Posterior cingulate gyrus (tissue), 11 donors: ENCODE results near the gene AQP6.

Source experiments
- DNase-seq, 10 donors: peaks; one replicate each; pipeline versions ENCODE4 v3.0.0 to v3.0.0-alpha.2; 2020 to 2021; ENCODE audit warnings: mixed read lengths in 3 of 10
- intact Hi-C: fragments of 100-400 bp; cut with DNase I; formaldehyde crosslinking; loops from one replicate; pipeline ENCODE4 v1.15.1; 2023

AQP6 gene

GRCh38 chr12:49967042-49967776 lies 5.5 kb upstream of the AQP6 start:
- intact Hi-C loops, result loop anchor here (1.0 to 5.0 kb wide), 4 partner anchors 89 to 208 kb away; no protein-coding TSS in a partner anchor
- peak; percentile 84 to 99 (median 96) for DNase-seq

DNA sequence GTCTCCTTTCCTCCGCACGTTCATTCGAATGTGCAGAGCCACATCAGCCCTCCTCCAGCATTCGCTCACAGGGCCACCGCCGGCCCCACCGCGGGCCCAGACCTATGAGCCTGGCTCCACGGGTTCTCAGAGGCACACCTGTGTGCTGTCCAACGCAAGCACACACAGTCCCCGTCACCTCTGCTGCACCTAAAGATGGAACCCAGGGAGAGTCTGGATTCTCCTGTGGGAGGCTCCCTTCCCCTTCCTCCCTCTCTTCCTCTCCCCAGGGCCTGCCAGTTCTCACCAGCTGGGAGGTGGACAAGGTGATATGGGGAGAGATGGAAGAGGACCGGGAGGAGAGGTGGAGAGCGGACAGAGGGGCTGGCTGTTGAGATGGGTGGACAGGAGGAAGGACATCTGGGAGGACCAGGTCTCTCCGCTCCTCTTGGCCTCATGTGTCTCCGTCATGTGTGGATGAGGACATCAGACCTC lies 4.9 kb upstream of the AQP6 start:
- no peak for DNase-seq
- intact Hi-C loops, result loop anchor here (1.0 to 5.0 kb wide), 4 partner anchors 88 to 207 kb away; no protein-coding TSS in a partner anchor

- intact Hi-C loops, result loop anchor here (5.0 kb wide), 1 partner anchor 101 kb away; no protein-coding TSS in a partner anchor
- peak in 1 of 10 donors; percentile 62 for DNase-seq
These were observed 4.3 kb upstream of the AQP6 start for GRCh38 chr12:49968471-49968870.

- intact Hi-C loops, result loop anchor here (5.0 kb wide), 1 partner anchor 102 kb away; no protein-coding TSS in a partner anchor
- DNase-seq, result peak in 7 of 10 donors; percentile 24 to 92 (median 52)
These were observed 3.7 kb upstream of the AQP6 start for GRCh38 chr12:49969027-49969426.

DNA sequence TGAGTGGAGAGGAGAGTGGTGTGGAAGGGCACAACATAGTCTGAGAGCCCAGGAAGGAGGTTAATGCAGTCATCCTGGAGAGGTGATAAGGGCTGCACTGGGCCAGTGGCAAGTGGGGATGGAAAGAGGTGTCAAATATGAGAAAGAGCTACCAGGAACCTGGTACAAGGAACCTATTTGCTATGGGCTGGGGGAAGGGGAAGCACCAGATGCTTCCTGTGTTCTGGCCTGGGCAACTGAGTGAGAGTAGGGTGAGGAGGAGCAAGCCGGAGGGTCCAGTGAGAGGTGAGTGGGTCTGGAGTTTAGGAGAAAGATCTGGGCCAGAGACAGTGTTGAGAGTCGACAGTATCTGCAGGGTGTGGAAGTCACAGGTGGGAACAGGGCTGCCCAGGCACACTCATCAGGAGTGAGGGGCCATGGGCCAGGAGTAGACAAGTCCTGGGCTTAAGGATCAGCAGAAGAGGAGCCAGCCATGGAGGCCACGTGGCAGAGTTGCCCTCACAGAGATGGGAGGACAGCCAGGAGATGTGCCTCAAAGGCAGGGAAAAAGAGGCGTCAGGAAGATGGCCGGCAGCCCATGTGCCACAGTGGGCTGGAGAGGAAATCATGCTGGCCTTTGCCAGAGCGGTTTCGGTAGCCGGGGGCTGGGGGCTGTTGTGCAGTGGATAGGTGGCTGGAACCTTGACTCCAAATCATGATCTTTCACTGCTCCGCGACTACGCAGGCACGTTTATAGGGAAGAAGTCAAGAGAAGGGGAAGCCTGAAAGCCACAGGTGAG lies 2.9 kb upstream of the AQP6 start:
- intact Hi-C loops, result loop anchor here (5.0 kb wide), 2 partner anchors 47 to 103 kb away; no protein-coding TSS in a partner anchor
- peak in 1 of 10 donors; percentile 82 for DNase-seq

DNA sequence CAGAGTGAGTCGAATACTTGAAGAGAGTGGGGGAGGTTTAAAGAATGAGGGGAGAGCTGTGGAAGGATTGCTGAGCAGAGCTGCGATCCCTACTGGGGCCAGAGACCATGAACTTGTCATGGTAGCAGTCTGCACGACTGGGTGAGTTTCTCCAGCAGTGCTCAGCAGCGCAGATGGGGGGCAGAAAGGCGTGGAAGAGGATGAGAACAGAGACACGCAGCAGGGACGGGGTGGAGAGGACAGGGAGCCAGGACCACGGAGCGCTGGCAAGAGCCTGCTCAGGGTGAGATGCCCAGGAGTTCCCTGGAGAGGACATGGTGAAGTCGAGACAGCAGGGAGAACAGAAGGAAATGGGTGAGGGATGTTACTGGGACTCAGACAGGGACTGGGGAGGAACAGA lies 2.1 kb upstream of the AQP6 start:
- intact Hi-C loops, result loop anchor here (5.0 kb wide), 1 partner anchor 47 kb away; no protein-coding TSS in a partner anchor
- peak in 1 of 10 donors; percentile 67 for DNase-seq

- DNase-seq, result peak in 1 of 10 donors; percentile 62
- intact Hi-C loops, result loop anchor here (5.0 kb wide), 1 partner anchor 46 kb away; no protein-coding TSS in a partner anchor
These were observed 1.6 kb upstream of the AQP6 start for GRCh38 chr12:49971141-49971540.

- DNase-seq, result peak in 1 of 10 donors; percentile 43
- intact Hi-C loops, result loop anchor here (5.0 kb wide), 1 partner anchor 45 kb away; no protein-coding TSS in a partner anchor
These were observed 618 bp upstream of the AQP6 start for GRCh38 chr12:49972129-49972528.

DNA sequence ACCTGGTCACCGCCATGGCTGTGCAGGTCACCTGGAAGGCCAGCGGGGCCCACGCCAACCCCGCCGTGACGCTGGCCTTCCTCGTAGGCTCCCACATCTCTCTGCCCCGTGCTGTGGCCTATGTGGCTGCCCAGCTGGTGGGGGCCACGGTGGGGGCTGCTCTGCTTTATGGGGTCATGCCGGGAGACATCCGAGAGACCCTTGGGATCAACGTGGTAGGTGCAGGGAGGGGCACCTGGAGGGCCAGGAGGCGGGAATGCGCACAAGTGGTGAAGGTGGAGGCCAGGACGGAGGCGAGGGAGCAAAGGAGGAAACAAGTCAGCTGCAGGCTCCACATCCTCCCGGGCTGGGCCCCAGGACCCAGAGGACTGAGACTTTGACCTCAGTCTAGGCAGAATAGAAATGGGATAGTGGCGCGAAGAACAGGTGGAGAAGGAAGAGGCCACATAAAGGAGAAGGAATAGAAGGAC lies 649 bp downstream of the AQP6 start:
- peak in 1 of 10 donors; percentile 68 for DNase-seq
- intact Hi-C loops, result loop anchor here (5.0 kb wide), 1 partner anchor 44 kb away; no protein-coding TSS in a partner anchor

DNA sequence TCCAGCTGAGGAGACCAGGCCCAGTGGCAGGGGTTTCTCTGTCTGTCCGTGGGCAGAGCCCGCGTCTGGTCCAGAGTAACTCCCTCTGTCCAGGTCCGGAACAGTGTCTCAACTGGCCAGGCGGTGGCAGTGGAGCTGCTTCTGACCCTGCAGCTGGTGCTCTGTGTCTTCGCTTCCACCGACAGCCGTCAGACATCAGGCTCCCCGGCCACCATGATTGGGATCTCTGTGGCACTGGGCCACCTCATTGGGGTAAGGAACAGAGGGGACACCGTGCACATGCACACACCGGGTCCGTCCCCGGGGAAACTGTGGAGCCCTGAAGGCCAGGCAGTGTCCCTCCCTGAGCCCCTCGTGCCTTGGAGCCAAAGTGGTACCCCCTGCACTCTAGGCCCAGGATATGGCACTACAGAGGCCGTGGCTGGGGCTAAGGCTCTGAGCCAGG lies 1.5 kb downstream of the AQP6 start:
- peak; percentile 75 to 98 (median 86) for DNase-seq
- intact Hi-C loops, result loop anchor here (2.0 to 5.0 kb wide), 2 partner anchors 43 to 83 kb away; partner anchors contain the start of gene ASIC1

DNA sequence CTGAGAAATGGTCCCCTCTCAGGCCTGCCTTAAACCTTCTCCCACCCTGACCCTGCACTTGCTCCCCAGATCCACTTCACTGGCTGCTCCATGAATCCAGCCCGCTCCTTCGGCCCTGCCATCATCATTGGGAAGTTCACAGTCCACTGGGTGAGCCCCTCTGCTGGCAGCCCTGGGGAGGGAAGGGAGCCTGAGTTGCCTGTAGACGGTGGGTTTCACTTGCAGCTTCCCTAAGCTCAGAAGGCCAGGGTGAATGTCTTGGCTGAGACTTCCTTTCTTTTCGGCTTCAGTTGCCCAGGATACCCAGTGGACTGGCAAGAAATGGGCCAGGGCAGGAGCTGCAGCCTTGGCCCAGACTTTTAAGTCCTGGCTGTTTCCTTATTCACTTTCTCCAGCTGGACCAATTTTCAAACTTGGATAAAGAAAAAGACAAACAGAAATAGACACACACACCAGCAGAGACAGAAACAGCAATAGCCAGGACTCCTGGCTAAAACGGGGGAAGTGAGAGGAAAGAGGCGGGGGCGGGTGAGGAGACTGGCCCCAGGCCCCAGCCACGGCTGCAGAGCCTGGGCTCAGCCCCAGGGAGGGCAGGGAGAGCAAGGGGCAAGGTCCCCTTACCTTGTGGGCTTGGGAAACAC lies 2.0 kb downstream of the AQP6 start:
- intact Hi-C loops, result loop anchor here (2.0 to 5.0 kb wide), 2 partner anchors 43 to 82 kb away; partner anchors contain the start of gene ASIC1
- peak in 1 of 10 donors; percentile 84 for DNase-seq

DNA sequence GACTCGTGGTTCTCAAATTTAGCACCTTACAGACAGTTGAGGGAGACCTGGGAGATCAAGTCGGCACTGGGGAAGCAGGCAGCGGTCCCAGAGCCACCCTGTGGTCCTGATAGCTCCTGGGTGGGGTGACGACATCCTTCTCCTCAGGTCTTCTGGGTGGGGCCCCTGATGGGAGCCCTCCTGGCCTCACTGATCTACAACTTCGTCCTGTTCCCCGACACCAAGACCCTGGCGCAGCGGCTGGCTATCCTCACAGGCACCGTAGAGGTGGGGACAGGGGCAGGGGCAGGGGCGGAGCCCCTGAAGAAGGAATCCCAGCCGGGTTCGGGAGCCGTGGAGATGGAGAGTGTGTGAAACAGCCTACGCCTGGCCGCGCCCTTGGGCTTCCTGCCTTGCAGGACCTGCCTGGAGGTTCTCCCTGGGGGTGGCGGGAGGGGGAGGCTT lies 2.6 kb downstream of the AQP6 start:
- DNase-seq, result peak in 2 of 10 donors; percentile 55 to 83
- intact Hi-C loops, result loop anchor here (2.0 kb wide), 1 partner anchor 81 kb away; the partner anchor contains the start of gene ASIC1

GRCh38 chr12:49976557-49976956 lies 3.8 kb downstream of the AQP6 start:
- DNase-seq, result no peak
- intact Hi-C loops, result no loop called here

DNA sequence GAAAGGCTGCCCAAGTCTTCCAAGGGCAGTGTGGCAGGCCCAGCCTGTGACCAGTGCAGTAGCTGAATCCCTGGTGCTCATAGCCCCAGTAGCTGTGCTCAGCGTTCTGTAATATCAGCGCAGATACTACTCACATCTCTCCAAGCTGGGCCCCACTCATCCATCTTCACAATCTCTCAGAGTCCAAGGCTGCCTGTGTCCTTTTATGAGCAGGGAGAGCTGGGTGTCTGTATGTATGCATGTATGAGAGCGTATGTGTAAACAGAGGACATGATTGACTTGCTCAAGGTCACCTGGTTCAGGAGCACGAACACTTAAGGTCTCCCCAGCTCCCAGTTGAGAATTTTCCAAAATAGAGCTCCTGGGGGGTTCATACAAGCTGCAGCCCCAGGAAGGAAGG lies 5.4 kb downstream of the AQP6 start:
- no peak for DNase-seq
- intact Hi-C loops, result no loop called here

DNA sequence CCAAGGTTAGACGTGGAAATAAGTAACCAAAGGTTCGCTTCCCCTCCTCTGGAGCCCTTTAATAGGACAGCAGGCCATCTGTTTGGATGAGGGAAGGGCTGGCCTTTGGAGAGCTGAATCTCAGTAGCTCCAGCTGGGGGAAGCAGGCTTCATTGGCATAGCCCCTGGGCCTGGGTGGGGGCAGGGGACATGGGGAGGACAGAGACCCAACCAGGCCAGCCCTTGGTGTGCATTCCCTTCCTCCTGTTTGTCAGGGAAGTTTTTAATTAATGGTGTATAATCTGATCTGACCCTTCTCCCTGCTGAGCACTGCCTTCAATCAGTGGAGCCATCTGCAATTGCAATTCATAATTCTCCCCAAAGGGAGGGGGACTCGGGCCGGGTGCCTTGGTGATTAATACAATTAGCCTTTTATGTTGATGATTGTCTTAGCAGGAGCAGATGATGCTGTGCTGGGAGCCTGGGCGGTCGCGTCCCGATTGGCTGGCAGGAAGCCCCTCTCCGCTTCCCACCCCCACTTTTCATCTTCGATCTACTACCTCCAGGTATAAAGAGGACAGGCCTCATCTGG lies 6.4 kb downstream of the AQP6 start:
- intact Hi-C loops, result no loop called here
- DNase-seq, result peak in 8 of 10 donors; percentile 34 to 92 (median 58)

- DNase-seq, result no peak
- intact Hi-C loops, result loop anchor here (5.0 kb wide), 1 partner anchor 48 kb away; the partner anchor contains the start of gene RACGAP1
These were observed 7.0 kb downstream of the AQP6 start for GRCh38 chr12:49979791-49980190.

DNA sequence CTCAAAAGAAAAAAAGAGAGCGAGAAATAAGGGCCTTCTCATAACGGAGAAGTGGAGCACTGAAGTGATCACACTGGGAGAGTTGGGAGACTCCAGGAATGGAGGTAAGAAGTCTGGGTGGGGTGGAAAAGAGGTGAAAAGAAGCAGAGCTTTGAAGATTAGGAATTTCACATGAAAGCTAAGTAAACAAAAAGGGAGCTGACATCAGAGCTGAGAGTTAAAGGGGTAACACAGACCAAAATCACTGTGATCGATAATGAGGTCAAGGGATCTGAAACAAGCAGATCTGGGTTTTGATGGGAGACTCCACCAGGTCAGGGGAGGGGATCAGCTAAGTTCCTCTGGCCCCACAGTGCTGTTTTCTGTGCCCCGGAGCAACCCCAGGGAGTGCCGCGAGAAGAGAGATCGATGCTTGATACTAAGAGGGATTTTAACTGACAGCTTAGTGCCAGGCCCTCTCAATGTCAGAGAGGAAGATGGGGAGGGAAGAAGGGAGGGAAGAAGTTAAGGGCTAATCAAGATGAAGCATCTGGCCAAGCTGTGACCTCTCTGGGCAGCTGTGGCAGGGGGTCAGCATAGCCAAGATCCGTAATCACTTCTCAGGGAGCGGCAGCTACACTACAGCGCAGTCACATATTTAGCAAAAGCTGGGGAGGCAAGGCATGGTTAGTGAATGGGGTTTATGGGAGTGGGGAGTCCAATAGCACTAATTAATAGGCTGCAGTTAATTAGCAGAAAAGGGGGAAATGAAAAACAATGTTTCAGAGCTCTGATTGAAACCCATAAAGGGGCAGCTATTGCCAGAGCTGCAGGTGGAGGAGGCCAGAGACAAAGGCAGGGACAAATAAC lies 8.0 kb downstream of the AQP6 start:
- DNase-seq, result no peak
- intact Hi-C loops, result loop anchor here (5.0 kb wide), 1 partner anchor 47 kb away; the partner anchor contains the start of gene RACGAP1
